Thyroid gland (tissue), 4 donors: ENCODE measurements around the gene CBR4. TPM values are rescaled to one million over a fixed set of nuclear protein-coding genes. Genes with fewer than 3 reads are reported as not detected.

ENCODE experiments used
- DNase-seq, 2 donors: peaks; one replicate each; pipeline ENCODE4 v3.0.0-alpha.2; 2019
- H3K27ac ChIP-seq, 3 donors: fragments of 200-600 bp; sonication (generic); 1 replicate in 2 of 3; 2 replicates in 1 of 3; pipeline ENCODE4 v1.5.1; 2016 to 2019; ENCODE audit warnings: mild to moderate bottlenecking in 1 of 3, moderate library complexity in 1 of 3
- H3K27me3 ChIP-seq: fragments of 200-600 bp; sonication (generic); one replicate; pipeline ENCODE4 v1.5.1; 2019
- H3K36me3 ChIP-seq, 2 donors: fragments of 200-600 bp; sonication (generic); one replicate each; pipeline ENCODE4 v1.5.1; 2016 to 2019
- H3K4me1 ChIP-seq, 2 donors: fragments of 200-600 bp; sonication (generic); one replicate each; pipeline ENCODE4 v1.5.1; 2017 to 2019
- H3K4me3 ChIP-seq, 3 donors: fragments of 200-600 bp; sonication (generic); replicated peaks in 1 of 3; 1 replicate in 2 of 3; 2 replicates in 1 of 3; pipeline ENCODE4 v1.5.1; 2016; ENCODE audit warnings: mild to moderate bottlenecking in 1 of 3
- H3K9me3 ChIP-seq: fragments of 200-600 bp; sonication (generic); one replicate; pipeline ENCODE4 v1.5.1; 2017
- CTCF ChIP-seq, 6 experiments: fragments of 200-600 bp in 3 of 6; fragments of 450-650 bp in 3 of 6; sonication (generic) in 3 of 6; IDR thresholded peaks; one replicate each; pipeline ENCODE4 v1.5.1; 2016 to 2019; ENCODE audit warnings: antibody characterized with exemption in 6 of 6, mild to moderate bottlenecking in 2 of 6, inconsistent platforms in 1 of 6, moderate library complexity in 1 of 6
- POLR2A ChIP-seq, 2 donors: fragments of 450-650 bp; IDR thresholded peaks; one replicate each; pipeline ENCODE4 v1.6.1; 2017; ENCODE audit warnings: antibody characterized with exemption in 2 of 2, mild to moderate bottlenecking in 2 of 2, moderate library complexity in 1 of 2
- WGBS, 2 donors: methylation state at CpG; one replicate each; pipeline ENCODE4 v1.1.5; 2017; 5-methylcytosine and 5-hydroxymethylcytosine counted together
- intact Hi-C: fragments of 100-400 bp; cut with DNase I; formaldehyde crosslinking; loops from one replicate; pipeline ENCODE4 v1.15.1; 2023
- total RNA-seq, 4 donors: library from RNA; depleted of rRNA; stranded (reverse); fragments of >200 nt; gene quantifications; one replicate each; pipeline ENCODE4 v1.2.3, GENCODE V29; 2016

Gene CBR4
- total RNA-seq, 4 donors from 2014 or later, result 47.7 to 54.2 (median 49.9) TPM

DNA sequence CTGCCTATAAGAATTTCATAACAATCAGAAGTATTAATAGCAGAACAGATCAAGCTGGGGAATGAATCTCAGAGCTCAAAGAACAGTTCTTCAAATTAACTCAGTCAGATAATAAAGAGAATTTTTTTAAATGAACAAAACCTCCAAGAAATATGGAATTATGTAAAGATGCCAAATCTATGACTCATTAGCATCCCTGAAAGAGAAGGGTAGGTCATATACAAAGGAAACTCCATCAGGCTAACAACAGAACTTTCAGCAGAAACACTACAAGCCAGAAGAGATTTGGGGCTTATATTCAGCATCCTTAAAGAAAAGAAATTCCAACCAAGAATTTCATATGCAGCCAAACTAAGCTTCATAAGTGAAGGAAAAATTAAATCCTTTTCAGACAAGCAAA, 28.6 kb downstream of the CBR4 start:
- H3K4me3 ChIP-seq, result no peak overlapping the region
- intact Hi-C loops, result loop anchor here (10.0 kb wide), 1 partner anchor 47 kb away; no protein-coding TSS in a partner anchor
- no peaks in the 10 kb centered on the region for H3K4me1 ChIP-seq
- H3K27ac ChIP-seq, result no peak overlapping the region
- TF ChIP-seq POLR2A (IDR thresholded peaks at IDR 0.05) (no peak), CTCF (IDR thresholded peaks at IDR 0.05) (no peak)
- H3K27me3 ChIP-seq, result no peaks in the 10 kb centered on the region
- H3K36me3 ChIP-seq, result peaks cover 0 to 13% of the 10 kb centered on the region in 2 donors
- no peaks in the 10 kb centered on the region for H3K9me3 ChIP-seq
- no peak for DNase-seq

GRCh38 chr4:168979338-168979737, 30.7 kb downstream of the CBR4 start:
- Histone ChIP-seq H3K4me1 (no peaks in the 10 kb centered on the region), H3K9me3 (no peaks in the 10 kb centered on the region), H3K27ac (no peak overlapping the region), H3K36me3 (peaks cover 7 to 15% of the 10 kb centered on the region in 2 donors), H3K4me3 (no peak overlapping the region), H3K27me3 (no peaks in the 10 kb centered on the region)
- intact Hi-C loops, result no loop called here
- DNase-seq, result no peak
- WGBS, 2 donors, result 83% methylated on average over 6 of the region's 7 CpGs
- TF ChIP-seq CTCF (IDR thresholded peaks at IDR 0.05) (no peak), POLR2A (IDR thresholded peaks at IDR 0.05) (no peak)

- Histone ChIP-seq H3K27me3 (no peaks in the 10 kb centered on the region), H3K27ac (no peak overlapping the region), H3K36me3 (peaks cover 7 to 15% of the 10 kb centered on the region in 2 donors), H3K9me3 (no peaks in the 10 kb centered on the region), H3K4me1 (no peaks in the 10 kb centered on the region), H3K4me3 (no peak overlapping the region)
- TF ChIP-seq CTCF (IDR thresholded peaks at IDR 0.05), result no peak
- TF ChIP-seq POLR2A (IDR thresholded peaks at IDR 0.05), result no peak
- intact Hi-C loops, result no loop called here
- DNase-seq, result no peak
- 100% methylated on average over 1 of the region's 1 CpG for WGBS, 2 donors
Measured at GRCh38 chr4:168978001-168978700, 31.9 kb downstream of the CBR4 start.

- intact Hi-C loops, result no loop called here
- H3K4me3 ChIP-seq, result no peak overlapping the region
- H3K27ac ChIP-seq, result no peak overlapping the region
- H3K4me1 ChIP-seq, result no peaks in the 10 kb centered on the region
- TF ChIP-seq CTCF (IDR thresholded peaks at IDR 0.05) (no peak), POLR2A (IDR thresholded peaks at IDR 0.05) (no peak)
- no peaks in the 10 kb centered on the region for H3K9me3 ChIP-seq
- H3K36me3 ChIP-seq, result peaks cover 7% of the 10 kb centered on the region in 2 donors
- no peak for DNase-seq
- no peaks in the 10 kb centered on the region for H3K27me3 ChIP-seq
- WGBS, 2 donors, result 96 to 97% methylated on average over 4 of the region's 4 CpGs
Measured at GRCh38 chr4:168972596-168972995, 37.5 kb downstream of the CBR4 start.

GRCh38 chr4:168960716-168961115, 49.3 kb downstream of the CBR4 start:
- Histone ChIP-seq H3K27me3 (no peaks in the 10 kb centered on the region), H3K36me3 (no peaks in the 10 kb centered on the region), H3K27ac (no peak overlapping the region), H3K4me1 (no peaks in the 10 kb centered on the region), H3K4me3 (no peak overlapping the region), H3K9me3 (no peaks in the 10 kb centered on the region)
- WGBS, 2 donors, result 93 to 97% methylated on average over 5 of the region's 5 CpGs
- DNase-seq, result no peak
- TF ChIP-seq POLR2A (IDR thresholded peaks at IDR 0.05) (no peak), CTCF (IDR thresholded peaks at IDR 0.05) (no peak)
- intact Hi-C loops, result no loop called here
